Effector memory CD4-positive, alpha-beta T cell (primary cell): ENCODE data around the gene BAIAP2L1.

Source experiments
- DNase-seq, 3 donors: peaks; one replicate each; pipeline ENCODE4 v3.0.0-alpha.2; 2020
- H3K27ac ChIP-seq: 2 replicates; pipeline ENCODE4 v1.7.0; 2013; ENCODE audit warnings: mild to moderate bottlenecking, low read length, moderate library complexity; ENCODE audit not compliant: insufficient read depth, poor library complexity, severe bottlenecking
- H3K27me3 ChIP-seq: replicated peaks from 2 replicates; pipeline ENCODE4 v1.7.0; 2013; ENCODE audit warnings: mild to moderate bottlenecking, low read length; ENCODE audit not compliant: insufficient read depth, control insufficient read depth, poor library complexity, severe bottlenecking
- H3K36me3 ChIP-seq: 2 replicates; pipeline ENCODE4 v1.7.0; 2013; ENCODE audit warnings: mild to moderate bottlenecking, low read length, moderate library complexity; ENCODE audit not compliant: control insufficient read depth, insufficient read depth
- H3K4me1 ChIP-seq: 2 replicates; pipeline ENCODE4 v1.7.0; 2013; ENCODE audit warnings: low read length, mild to moderate bottlenecking; ENCODE audit not compliant: control insufficient read depth, insufficient read depth, poor library complexity, severe bottlenecking
- H3K4me3 ChIP-seq: 2 replicates; pipeline ENCODE4 v1.7.0; 2013; ENCODE audit warnings: low read length, low read depth, mild to moderate bottlenecking; ENCODE audit not compliant: insufficient read depth, poor library complexity, severe bottlenecking
- H3K9me3 ChIP-seq: 2 replicates; pipeline ENCODE4 v1.7.0; 2013; ENCODE audit warnings: mild to moderate bottlenecking, low read length, moderate library complexity; ENCODE audit not compliant: control insufficient read depth

Gene BAIAP2L1

DNA sequence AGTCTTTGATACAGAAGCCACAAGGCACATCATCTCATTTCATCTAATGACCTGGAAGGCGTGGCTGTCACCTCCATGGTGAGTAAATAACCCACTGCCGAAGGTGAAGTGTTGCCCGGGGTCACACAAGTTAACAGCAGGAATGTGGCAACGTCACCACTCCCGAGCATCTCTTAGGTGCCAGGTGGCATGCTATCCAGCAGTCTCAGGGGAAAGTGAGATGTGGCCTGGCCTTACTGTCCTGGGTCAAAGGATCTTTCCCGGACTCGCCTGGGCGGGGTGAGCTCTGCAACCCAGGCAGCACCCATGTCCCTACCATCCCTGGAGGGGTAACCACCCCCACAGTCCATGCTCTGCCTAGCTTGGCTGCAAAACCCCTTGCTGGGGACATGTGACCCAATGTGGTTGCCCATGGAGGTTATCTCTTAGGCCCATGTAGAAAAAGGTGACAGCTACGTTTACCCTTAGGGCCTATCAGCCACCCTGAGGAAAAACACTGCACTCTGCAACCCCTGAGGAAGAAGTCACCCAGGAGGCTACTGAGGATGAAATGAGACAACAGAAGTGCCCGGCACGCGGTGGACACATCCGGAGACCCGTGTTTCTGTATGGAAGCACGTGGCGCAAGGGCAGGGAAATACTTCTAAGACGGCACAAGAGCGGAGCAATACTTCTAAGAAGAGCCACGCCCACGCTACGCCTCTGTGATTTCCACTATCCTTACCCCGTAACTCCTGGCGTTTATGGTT, 52.0 kb downstream of the BAIAP2L1 start:
- Histone ChIP-seq H3K36me3 (no peaks in the 10 kb centered on the region), H3K4me1 (no peaks in the 10 kb centered on the region), H3K27me3 (no peaks in the 10 kb centered on the region), H3K4me3 (no peak overlapping the region), H3K9me3 (no peaks in the 10 kb centered on the region), H3K27ac (no peak overlapping the region)
- no peak for DNase-seq

DNA sequence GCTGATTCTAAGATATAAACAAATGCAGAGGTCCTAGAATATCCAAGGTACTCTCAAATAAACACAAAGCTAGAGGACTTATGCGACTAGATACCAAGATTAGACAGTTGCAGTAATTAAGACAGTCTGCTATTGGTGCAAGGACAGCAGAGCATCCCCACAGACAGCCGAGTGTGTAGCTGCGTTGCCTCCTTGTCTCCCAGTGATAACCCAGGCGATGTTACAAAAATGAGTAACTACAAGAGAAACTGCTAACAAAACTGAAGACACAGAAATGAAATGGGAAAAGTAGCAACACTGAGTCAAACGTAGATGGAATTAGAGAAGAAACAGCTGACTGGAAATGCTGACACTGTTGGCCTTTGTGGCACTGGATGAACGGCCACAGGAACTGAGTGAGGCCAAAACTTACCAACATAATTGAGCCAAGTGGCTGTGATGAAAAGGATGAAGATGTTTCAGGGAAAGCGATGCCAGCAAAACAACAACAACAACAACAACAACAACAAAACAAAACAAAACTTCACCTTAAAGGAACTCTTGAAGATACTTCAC, 54.3 kb downstream of the BAIAP2L1 start:
- Histone ChIP-seq H3K27ac (no peak overlapping the region), H3K27me3 (no peaks in the 10 kb centered on the region), H3K9me3 (no peaks in the 10 kb centered on the region), H3K4me1 (no peaks in the 10 kb centered on the region), H3K36me3 (no peaks in the 10 kb centered on the region), H3K4me3 (no peak overlapping the region)
- no peak for DNase-seq

- Histone ChIP-seq H3K4me1 (no peaks in the 10 kb centered on the region), H3K36me3 (no peaks in the 10 kb centered on the region), H3K27ac (no peak overlapping the region), H3K4me3 (no peak overlapping the region), H3K27me3 (no peaks in the 10 kb centered on the region), H3K9me3 (no peaks in the 10 kb centered on the region)
- no peak for DNase-seq
These were observed 59.8 kb downstream of the BAIAP2L1 start for GRCh38 chr7:98341106-98341505.

DNA sequence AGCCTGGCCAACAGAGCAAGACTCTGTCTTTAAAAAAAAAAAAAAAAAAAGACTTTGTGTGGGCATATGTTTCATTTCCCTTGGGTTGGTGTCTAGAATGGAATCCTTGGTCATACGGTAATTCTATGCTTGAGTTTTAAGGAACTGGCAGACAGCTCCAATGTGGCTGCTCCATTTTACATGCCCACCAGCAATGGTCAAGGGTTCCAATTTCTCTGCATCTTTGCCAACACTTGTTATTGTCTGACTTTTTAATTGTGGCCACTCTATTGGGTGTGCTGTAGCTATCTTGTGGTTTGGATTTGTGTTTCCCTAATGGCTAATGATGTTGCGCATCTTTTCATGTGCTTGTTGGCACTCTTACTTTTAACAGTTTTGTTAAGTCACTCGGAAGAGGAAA, 61.8 kb downstream of the BAIAP2L1 start:
- H3K27ac ChIP-seq = no peak overlapping the region
- no peaks in the 10 kb centered on the region for H3K36me3 ChIP-seq
- H3K9me3 ChIP-seq = no peaks in the 10 kb centered on the region
- DNase-seq = no peak
- no peaks in the 10 kb centered on the region for H3K4me1 ChIP-seq
- no peak overlapping the region for H3K4me3 ChIP-seq
- no peaks in the 10 kb centered on the region for H3K27me3 ChIP-seq

- no peaks in the 10 kb centered on the region for H3K36me3 ChIP-seq
- no peaks in the 10 kb centered on the region for H3K27me3 ChIP-seq
- H3K4me3 ChIP-seq = no peak overlapping the region
- H3K4me1 ChIP-seq = no peaks in the 10 kb centered on the region
- H3K27ac ChIP-seq = no peak overlapping the region
- no peaks in the 10 kb centered on the region for H3K9me3 ChIP-seq
- no peak for DNase-seq
These were observed 62.4 kb downstream of the BAIAP2L1 start for GRCh38 chr7:98338441-98338840.

DNA sequence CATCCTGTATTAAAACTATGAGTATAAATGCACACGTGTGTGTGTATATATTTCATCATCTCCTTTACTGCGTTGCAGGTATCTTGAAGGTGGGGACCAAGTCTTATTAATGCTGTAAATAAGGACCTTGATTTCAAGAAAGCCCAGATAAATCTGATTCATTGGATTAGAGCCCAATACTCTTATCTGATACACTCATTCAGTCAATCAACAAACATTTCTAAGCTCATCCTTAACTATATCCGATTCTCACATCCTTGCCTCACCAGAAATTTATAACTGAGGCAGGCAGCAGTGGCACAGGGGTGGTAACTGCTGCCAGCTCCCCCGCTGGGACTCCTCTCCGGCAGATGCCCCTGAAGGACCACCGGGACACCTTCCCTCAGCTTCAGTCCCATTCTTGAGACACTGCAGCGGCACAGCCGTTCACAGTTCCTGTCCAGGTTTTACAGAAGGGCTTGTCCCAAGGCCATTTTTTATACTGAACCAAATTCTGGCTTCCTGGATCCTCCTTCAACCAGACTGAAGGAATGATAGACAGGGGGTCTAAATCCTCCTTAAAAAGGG, 65.4 kb downstream of the BAIAP2L1 start:
- Histone ChIP-seq H3K4me1 (no peaks in the 10 kb centered on the region), H3K27ac (no peak overlapping the region), H3K4me3 (no peak overlapping the region), H3K27me3 (no peaks in the 10 kb centered on the region), H3K9me3 (no peaks in the 10 kb centered on the region), H3K36me3 (no peaks in the 10 kb centered on the region)
- DNase-seq = no peak

DNA sequence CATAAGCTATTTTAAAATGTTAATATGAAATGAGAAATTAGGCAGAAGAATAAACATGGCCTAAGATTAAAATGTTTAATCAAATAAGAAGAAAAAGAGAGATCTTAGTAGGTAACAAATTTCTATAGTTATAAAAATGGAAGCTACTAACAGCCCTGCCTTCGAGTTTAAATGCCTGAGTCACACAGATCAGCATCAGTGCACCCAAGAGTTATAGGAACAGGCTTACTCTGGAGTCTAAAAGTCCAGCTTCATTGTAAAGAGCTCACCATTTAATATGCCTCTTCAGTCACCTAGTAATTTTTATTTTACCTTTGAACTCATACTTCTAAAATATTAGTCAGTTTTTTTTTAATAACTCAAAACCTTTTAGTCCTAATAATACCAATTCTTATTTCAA, 66.8 kb downstream of the BAIAP2L1 start:
- Histone ChIP-seq H3K27ac (no peak overlapping the region), H3K4me3 (no peak overlapping the region), H3K27me3 (no peaks in the 10 kb centered on the region), H3K4me1 (no peaks in the 10 kb centered on the region), H3K9me3 (no peaks in the 10 kb centered on the region), H3K36me3 (no peaks in the 10 kb centered on the region)
- no peak for DNase-seq

DNA sequence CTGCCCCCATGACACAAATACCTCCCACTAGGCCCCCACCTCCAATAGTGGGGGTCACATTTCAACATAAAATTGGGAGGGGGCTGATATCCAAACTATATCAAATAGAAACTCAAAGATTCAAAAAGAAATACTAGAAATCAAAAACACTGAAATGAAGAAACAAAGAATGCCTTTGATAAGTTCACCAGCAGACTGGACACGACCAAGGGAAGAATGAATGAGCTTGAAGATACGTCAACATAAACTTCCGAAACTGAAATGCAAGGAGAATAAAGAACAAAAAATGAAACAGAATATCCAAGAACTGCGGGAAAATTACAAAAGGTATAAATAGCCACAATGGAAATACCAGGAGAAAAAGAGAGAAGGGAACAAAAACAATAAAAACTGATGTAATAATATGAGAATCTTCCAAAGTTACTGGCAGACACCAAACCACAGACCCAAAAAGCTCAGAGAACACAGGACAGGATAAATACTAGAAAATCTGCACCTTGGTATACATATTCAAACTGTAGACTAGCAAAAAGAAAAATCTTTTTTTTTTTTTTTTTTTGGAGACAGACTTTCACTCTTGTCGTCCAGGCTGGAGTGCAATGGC, 69.9 kb downstream of the BAIAP2L1 start:
- no peak for DNase-seq

GRCh38 chr7:98329791-98330373, 71.0 kb downstream of the BAIAP2L1 start:
- Histone ChIP-seq H3K36me3 (no peaks in the 10 kb centered on the region), H3K9me3 (no peaks in the 10 kb centered on the region), H3K27ac (no peak overlapping the region), H3K4me1 (no peaks in the 10 kb centered on the region), H3K4me3 (no peak overlapping the region), H3K27me3 (no peaks in the 10 kb centered on the region)
- no peak for DNase-seq

More for the DNA sequence above, 69.9 kb downstream of the BAIAP2L1 start:
- H3K4me3 ChIP-seq = no peak overlapping the region
- H3K4me1 ChIP-seq = no peaks in the 10 kb centered on the region
- no peak overlapping the region for H3K27ac ChIP-seq
- H3K27me3 ChIP-seq = no peaks in the 10 kb centered on the region
- no peaks in the 10 kb centered on the region for H3K9me3 ChIP-seq
- H3K36me3 ChIP-seq = no peaks in the 10 kb centered on the region
